Activated T-cell treated with anti-CD3 and anti-CD28 coated beads, Interleukin-2, amount 50 U/mL, for 48 hours (primary cell): ENCODE results near the gene ABTB1.

Experiments
- DNase-seq, 2 experiments: peaks; one replicate each; pipeline ENCODE4 v3.0.0-alpha.2; 2020

ABTB1 gene

GRCh38 chr3:127722091-127722784 lies 49.5 kb downstream of the ABTB1 start:
- DNase-seq = no peak

GRCh38 chr3:127723011-127723567 lies 50.3 kb downstream of the ABTB1 start:
- DNase-seq = no peak

DNA sequence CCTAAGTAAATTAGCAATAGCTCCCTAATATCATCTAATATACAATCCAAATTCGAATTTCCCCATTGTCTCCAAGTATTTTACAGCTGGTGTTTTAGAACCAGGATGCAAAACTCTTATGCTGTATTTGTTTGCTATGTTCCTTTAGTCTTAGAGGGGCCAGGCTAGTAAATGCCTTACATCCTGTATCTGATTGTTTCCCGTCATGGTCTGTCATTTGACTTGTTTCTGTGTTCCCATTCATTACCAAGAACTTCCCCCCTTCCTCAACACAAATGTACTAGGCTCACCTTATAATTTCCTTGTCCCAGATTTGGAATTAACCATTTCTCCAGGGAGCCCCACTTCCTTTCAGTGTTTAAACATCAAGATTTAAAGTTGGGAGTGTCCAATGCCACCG lies 54.1 kb downstream of the ABTB1 start:
- DNase-seq = no peak

- DNase-seq = no peak
Measured at GRCh38 chr3:127728417-127729015, 55.8 kb downstream of the ABTB1 start.

DNA sequence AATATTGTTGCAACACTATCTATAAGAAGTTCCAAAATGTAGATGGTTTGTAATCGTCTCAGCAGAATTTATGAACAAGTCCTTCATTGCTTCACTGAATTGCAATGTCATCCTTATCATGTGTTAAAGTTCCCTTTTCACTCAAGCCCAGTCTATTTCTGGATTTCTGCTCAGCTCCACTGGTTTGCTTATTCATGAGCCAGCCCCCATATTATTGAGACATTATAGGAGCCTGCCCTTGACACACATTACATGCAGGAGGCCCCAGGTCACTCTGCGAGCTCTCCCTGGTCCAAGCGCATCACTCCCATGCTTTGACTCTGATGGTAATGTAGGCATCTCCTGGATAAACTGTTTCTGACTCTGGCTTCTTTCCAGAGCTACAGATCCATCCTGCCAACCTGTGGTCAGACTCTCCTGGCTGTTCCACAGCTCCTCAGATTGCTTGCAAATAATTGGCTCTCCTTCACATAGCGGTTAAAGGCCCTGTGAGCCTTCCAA lies 56.9 kb downstream of the ABTB1 start:
- DNase-seq = no peak

DNA sequence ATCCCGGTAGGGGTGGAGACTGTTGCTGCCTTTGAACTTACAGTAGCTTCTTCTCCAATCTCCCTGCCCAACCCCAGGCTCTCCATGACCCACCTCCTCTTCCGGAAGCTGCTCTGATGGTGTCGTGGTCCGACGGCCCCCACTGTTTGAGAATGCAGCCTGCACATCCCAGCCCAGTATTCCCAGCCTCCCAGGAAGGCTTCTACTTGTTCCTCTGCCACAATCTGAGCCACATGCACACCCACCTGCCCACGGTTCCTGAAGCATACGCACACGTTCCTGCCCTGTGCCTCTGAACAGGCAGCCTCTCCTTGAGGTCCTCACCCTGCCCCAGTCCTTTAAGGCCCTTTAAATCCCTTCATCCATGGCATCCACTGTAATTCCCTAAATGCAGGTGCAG lies 57.4 kb downstream of the ABTB1 start:
- no peak for DNase-seq
